ENCODE results near the gene HSF2.

DNA sequence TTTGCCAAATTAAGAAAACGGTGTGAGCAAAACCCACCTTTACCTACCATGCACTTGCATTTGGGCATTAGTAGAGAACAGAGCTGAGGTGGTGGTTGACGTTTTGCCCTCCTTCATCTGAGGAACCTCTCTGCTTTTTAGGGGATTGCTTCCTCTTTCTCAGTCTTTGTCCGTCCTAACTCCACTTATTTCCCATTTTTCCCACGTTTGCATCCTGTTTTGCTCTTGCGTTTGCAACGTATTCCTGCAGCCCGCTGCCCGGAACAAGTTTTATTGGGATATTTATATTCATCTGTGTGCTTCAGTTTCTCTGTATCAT is 72.5 kb downstream of the HSF2 start:
- no peak for TF ChIP-seq IRF1 (CRISPR knock-in tag; IDR thresholded peaks at IDR 0.05)
- TF ChIP-seq, protein P1, sequence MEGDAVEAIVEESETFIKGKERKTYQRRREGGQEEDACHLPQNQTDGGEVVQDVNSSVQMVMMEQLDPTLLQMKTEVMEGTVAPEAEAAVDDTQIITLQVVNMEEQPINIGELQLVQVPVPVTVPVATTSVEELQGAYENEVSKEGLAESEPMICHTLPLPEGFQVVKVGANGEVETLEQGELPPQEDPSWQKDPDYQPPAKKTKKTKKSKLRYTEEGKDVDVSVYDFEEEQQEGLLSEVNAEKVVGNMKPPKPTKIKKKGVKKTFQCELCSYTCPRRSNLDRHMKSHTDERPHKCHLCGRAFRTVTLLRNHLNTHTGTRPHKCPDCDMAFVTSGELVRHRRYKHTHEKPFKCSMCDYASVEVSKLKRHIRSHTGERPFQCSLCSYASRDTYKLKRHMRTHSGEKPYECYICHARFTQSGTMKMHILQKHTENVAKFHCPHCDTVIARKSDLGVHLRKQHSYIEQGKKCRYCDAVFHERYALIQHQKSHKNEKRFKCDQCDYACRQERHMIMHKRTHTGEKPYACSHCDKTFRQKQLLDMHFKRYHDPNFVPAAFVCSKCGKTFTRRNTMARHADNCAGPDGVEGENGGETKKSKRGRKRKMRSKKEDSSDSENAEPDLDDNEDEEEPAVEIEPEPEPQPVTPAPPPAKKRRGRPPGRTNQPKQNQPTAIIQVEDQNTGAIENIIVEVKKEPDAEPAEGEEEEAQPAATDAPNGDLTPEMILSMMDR (IDR thresholded peaks at IDR 0.05) = no peak
- TF ChIP-seq, protein P2, sequence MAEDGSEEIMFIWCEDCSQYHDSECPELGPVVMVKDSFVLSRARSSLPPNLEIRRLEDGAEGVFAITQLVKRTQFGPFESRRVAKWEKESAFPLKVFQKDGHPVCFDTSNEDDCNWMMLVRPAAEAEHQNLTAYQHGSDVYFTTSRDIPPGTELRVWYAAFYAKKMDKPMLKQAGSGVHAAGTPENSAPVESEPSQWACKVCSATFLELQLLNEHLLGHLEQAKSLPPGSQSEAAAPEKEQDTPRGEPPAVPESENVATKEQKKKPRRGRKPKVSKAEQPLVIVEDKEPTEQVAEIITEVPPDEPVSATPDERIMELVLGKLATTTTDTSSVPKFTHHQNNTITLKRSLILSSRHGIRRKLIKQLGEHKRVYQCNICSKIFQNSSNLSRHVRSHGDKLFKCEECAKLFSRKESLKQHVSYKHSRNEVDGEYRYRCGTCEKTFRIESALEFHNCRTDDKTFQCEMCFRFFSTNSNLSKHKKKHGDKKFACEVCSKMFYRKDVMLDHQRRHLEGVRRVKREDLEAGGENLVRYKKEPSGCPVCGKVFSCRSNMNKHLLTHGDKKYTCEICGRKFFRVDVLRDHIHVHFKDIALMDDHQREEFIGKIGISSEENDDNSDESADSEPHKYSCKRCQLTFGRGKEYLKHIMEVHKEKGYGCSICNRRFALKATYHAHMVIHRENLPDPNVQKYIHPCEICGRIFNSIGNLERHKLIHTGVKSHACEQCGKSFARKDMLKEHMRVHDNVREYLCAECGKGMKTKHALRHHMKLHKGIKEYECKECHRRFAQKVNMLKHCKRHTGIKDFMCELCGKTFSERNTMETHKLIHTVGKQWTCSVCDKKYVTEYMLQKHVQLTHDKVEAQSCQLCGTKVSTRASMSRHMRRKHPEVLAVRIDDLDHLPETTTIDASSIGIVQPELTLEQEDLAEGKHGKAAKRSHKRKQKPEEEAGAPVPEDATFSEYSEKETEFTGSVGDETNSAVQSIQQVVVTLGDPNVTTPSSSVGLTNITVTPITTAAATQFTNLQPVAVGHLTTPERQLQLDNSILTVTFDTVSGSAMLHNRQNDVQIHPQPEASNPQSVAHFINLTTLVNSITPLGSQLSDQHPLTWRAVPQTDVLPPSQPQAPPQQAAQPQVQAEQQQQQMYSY (CRISPR knock-in tag; IDR thresholded peaks at IDR 0.05) = no peak
- no peak for TF ChIP-seq OVOL2 (CRISPR knock-in tag; IDR thresholded peaks at IDR 0.05; ENCODE audit: borderline replicate concordance)
- TF ChIP-seq CBFB (CRISPR knock-in tag; IDR thresholded peaks at IDR 0.05; ENCODE audit: low read depth) = no peak
- TF ChIP-seq USF2 (CRISPR knock-in tag; IDR thresholded peaks at IDR 0.05) = no peak
- TF ChIP-seq, protein P3, sequence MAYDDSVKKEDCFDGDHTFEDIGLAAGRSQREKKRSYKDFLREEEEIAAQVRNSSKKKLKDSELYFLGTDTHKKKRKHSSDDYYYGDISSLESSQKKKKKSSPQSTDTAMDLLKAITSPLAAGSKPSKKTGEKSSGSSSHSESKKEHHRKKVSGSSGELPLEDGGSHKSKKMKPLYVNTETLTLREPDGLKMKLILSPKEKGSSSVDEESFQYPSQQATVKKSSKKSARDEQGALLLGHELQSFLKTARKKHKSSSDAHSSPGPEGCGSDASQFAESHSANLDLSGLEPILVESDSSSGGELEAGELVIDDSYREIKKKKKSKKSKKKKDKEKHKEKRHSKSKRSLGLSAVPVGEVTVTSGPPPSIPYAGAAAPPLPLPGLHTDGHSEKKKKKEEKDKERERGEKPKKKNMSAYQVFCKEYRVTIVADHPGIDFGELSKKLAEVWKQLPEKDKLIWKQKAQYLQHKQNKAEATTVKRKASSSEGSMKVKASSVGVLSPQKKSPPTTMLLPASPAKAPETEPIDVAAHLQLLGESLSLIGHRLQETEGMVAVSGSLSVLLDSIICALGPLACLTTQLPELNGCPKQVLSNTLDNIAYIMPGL (CRISPR knock-in tag; IDR thresholded peaks at IDR 0.05) = no peak
- TF ChIP-seq, protein P4, sequence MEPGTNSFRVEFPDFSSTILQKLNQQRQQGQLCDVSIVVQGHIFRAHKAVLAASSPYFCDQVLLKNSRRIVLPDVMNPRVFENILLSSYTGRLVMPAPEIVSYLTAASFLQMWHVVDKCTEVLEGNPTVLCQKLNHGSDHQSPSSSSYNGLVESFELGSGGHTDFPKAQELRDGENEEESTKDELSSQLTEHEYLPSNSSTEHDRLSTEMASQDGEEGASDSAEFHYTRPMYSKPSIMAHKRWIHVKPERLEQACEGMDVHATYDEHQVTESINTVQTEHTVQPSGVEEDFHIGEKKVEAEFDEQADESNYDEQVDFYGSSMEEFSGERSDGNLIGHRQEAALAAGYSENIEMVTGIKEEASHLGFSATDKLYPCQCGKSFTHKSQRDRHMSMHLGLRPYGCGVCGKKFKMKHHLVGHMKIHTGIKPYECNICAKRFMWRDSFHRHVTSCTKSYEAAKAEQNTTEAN (CRISPR knock-in tag; IDR thresholded peaks at IDR 0.05) = no peak
